HepG2 (cell line): ENCODE results near the gene ATP6V0D1. TPM values are rescaled to one million over a fixed set of nuclear protein-coding genes. Genes with fewer than 3 reads are reported as not detected.

ENCODE experiments used
- GLI4 ChIP-seq: sonication (generic); formaldehyde crosslinking; IDR thresholded peaks from 2 replicates; pipeline ENCODE4 v1.5.1; 2020; ENCODE audit warnings: missing genetic modification reagents, mild to moderate bottlenecking, moderate library complexity, borderline replicate concordance
- HMGA1 ChIP-seq: sonication (generic); formaldehyde crosslinking; conservative IDR thresholded peaks from 2 replicates; pipeline ENCODE4 v1.4.0; 2020; ENCODE audit warnings: missing genetic modification reagents
- HNRNPH1 ChIP-seq: fragments of 200-400 bp; formaldehyde crosslinking; optimal IDR thresholded peaks from 2 replicates; pipeline ENCODE3; 2017; ENCODE audit warnings: mild to moderate bottlenecking, low read depth, low read length
- NBN ChIP-seq: fragments of 450-650 bp; conservative IDR thresholded peaks from 2 replicates; pipeline ENCODE4 v1.6.1; 2017
- RBFOX2 ChIP-seq: fragments of 200-400 bp; formaldehyde crosslinking; IDR thresholded peaks from 2 replicates; pipeline ENCODE4 v1.6.1; 2017; ENCODE audit warnings: low read depth, mild to moderate bottlenecking, low read length
- RXRA ChIP-seq: sonication (generic); formaldehyde crosslinking; IDR thresholded peaks from 2 replicates; pipeline ENCODE4 v1.5.1; 2020; ENCODE audit warnings: missing genetic modification reagents
- SETDB1 ChIP-seq: sonication (generic); formaldehyde crosslinking; IDR thresholded peaks from 2 replicates; pipeline ENCODE4 v1.5.1; 2020; ENCODE audit warnings: missing genetic modification reagents, mild to moderate bottlenecking, borderline replicate concordance
- STAG1 ChIP-seq: sonication (generic); formaldehyde crosslinking; IDR thresholded peaks from 2 replicates; pipeline ENCODE4 v1.4.0; 2020; ENCODE audit warnings: missing genetic modification reagents
- TARDBP ChIP-seq: sonication (generic); formaldehyde crosslinking; IDR thresholded peaks from 2 replicates; pipeline ENCODE4 v1.8.0; 2022; ENCODE audit warnings: mild to moderate bottlenecking, missing genetic modification reagents
- XBP1 ChIP-seq: sonication (generic); formaldehyde crosslinking; IDR thresholded peaks from 2 replicates; pipeline ENCODE4 v1.5.0; 2020; ENCODE audit warnings: missing genetic modification reagents
- ZC3H4 ChIP-seq: sonication (generic); formaldehyde crosslinking; IDR thresholded peaks from 2 replicates; pipeline ENCODE4 v1.4.0; 2020; ENCODE audit warnings: missing genetic modification reagents, borderline replicate concordance
- ZNF121 ChIP-seq: sonication (generic); formaldehyde crosslinking; IDR thresholded peaks from 2 replicates; pipeline ENCODE4 v1.5.0; 2020; ENCODE audit warnings: mild to moderate bottlenecking, missing genetic modification reagents
- ZNF143 ChIP-seq: sonication (generic); formaldehyde crosslinking; IDR thresholded peaks from 2 replicates; pipeline ENCODE4 v1.4.0; 2020; ENCODE audit warnings: missing genetic modification reagents
- ZNF251 ChIP-seq: sonication (generic); formaldehyde crosslinking; IDR thresholded peaks from 2 replicates; pipeline ENCODE4 v1.9.0; 2021; ENCODE audit warnings: mild to moderate bottlenecking, missing genetic modification reagents
- ZNF484 ChIP-seq: sonication (generic); formaldehyde crosslinking; IDR thresholded peaks from 2 replicates; pipeline ENCODE4 v1.5.1; 2020; ENCODE audit warnings: mild to moderate bottlenecking, low read depth, missing genetic modification reagents, borderline replicate concordance
- ZNF703 ChIP-seq: sonication (generic); formaldehyde crosslinking; IDR thresholded peaks from 2 replicates; pipeline ENCODE4 v1.5.1; 2020; ENCODE audit warnings: missing genetic modification reagents, mild to moderate bottlenecking, moderate library complexity, borderline replicate concordance
- ZNF772 ChIP-seq: sonication (generic); formaldehyde crosslinking; IDR thresholded peaks from 2 replicates; pipeline ENCODE4 v1.5.0; 2020; ENCODE audit warnings: mild to moderate bottlenecking, missing genetic modification reagents
- ZNF776 ChIP-seq: sonication (generic); formaldehyde crosslinking; IDR thresholded peaks from 2 replicates; pipeline ENCODE4 v1.4.0; 2020; ENCODE audit warnings: mild to moderate bottlenecking, missing genetic modification reagents
- ZNF777 ChIP-seq: sonication (generic); formaldehyde crosslinking; IDR thresholded peaks from 2 replicates; pipeline ENCODE4 v1.4.0; 2020; ENCODE audit warnings: missing genetic modification reagents
- polyA plus RNA-seq, 8 experiments: library from polyadenylated mRNA; depleted of rRNA in 3 of 8; stranded (reverse) in 7 of 8; unstranded in 1 of 8; fragments of >200 nt; fragmentation: Illumina TruSeq in 4 of 8; extraction: Trizol in 4 of 8; gene quantifications; 2 replicates each; pipeline versions ENCODE4 v1.2.1 to v1.2.3, GENCODE V29; 2011 to 2016; ENCODE audit warnings: low read depth in 4 of 8, missing spikeins in 1 of 8, mixed read lengths in 1 of 8; ENCODE audit not compliant: insufficient read depth in 1 of 8
- total RNA-seq, 5 experiments: library from RNA; depleted of rRNA; stranded (reverse); fragments of >200 nt; fragmentation: Illumina TruSeq; extraction: Trizol; gene quantifications; 2 replicates each; pipeline ENCODE4 v1.2.3, GENCODE V29; 2016; ENCODE audit warnings: low read depth in 1 of 5
- TF ChIP-seq, protein P1 (sequence below): IDR thresholded peaks from 2 replicates; pipeline ENCODE4 v1.6.1; 2016; ENCODE audit warnings: control low read depth
- TF ChIP-seq, protein P2 (sequence below): sonication (generic); formaldehyde crosslinking; IDR thresholded peaks from 2 replicates; pipeline ENCODE4 v1.5.1; 2020; ENCODE audit warnings: missing genetic modification reagents, mild to moderate bottlenecking, borderline replicate concordance
- TF ChIP-seq, protein P3 (sequence below): sonication (generic); formaldehyde crosslinking; IDR thresholded peaks from 2 replicates; pipeline ENCODE4 v1.5.0; 2020; ENCODE audit warnings: mild to moderate bottlenecking, missing genetic modification reagents, moderate library complexity
- TF ChIP-seq, protein P4 (sequence below): fragments of 450-650 bp; IDR thresholded peaks from 2 replicates; pipeline ENCODE4 v1.6.1; 2016
- TF ChIP-seq, protein P5 (sequence below): sonication (generic); formaldehyde crosslinking; IDR thresholded peaks from 2 replicates; pipeline ENCODE4 v1.4.0; 2020; ENCODE audit warnings: missing genetic modification reagents

Gene ATP6V0D1
- total and polyA plus RNA-seq, 2 of the 13 experiments (the other 11 are each of a cell fraction or from before 2014, with no cell fraction given): 51.1 to 61.3 TPM

DNA sequence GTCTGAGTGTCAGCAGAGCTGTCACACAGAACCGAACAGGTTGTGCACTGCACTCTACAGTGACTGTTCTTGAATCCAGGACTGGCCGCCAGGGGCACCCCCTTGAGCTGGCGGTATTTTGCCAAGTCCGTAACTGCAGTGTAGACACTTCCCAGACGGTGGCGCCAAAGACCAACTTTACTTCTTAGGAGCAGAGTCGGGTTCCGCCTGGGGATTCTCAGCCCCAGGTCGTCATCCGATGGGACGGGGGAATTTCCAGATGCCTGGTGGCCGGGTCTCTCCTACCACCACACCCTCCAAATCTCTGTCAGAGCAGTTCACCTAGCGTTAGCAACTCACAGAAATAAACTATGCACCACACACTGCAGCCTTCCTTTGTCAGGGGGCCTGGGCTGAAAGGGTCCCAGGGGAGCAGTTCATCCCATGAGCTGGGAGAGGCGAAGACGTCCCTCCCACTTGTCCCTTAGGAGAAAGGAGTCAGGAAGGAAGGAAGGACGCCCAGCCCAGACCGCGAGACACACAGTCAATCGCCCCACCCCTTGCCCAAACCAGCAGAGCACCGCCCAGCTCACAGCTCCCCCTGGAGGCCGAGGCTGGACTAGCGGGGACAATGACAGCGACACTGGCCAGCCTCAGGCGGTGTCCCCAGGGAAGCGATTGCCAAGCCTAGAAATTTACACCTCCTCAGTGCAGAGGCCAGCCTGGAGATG is 40.3 kb upstream of the ATP6V0D1 start (continued):
- TF ChIP-seq, protein P1, sequence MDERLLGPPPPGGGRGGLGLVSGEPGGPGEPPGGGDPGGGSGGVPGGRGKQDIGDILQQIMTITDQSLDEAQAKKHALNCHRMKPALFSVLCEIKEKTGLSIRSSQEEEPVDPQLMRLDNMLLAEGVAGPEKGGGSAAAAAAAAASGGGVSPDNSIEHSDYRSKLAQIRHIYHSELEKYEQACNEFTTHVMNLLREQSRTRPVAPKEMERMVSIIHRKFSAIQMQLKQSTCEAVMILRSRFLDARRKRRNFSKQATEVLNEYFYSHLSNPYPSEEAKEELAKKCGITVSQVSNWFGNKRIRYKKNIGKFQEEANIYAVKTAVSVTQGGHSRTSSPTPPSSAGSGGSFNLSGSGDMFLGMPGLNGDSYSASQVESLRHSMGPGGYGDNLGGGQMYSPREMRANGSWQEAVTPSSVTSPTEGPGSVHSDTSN (CRISPR knock-in tag): no peak
- TF ChIP-seq, protein P2, sequence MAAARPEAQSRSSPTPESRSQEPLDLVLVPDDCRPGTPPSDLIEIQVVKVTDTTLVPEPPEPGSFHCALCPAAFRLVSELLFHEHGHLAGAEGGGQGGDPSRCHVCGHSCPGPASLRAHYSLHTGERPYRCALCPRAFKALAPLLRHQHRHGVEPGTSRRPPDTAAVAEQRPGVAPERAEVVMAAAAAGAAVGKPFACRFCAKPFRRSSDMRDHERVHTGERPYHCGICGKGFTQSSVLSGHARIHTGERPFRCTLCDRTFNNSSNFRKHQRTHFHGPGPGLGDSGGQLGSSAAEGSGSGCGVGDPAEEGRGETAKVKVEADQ (CRISPR knock-in tag): no peak
- TF ChIP-seq HNRNPH1 (no peak), RXRA (CRISPR knock-in tag) (peak; percentile 80), ZNF703 (CRISPR knock-in tag) (no peak), ZC3H4 (no peak), XBP1 (CRISPR knock-in tag) (no peak), TARDBP (CRISPR knock-in tag) (peak; percentile 56), ZNF484 (CRISPR knock-in tag) (no peak), ZNF251 (CRISPR knock-in tag) (no peak), NBN (no peak), GLI4 (CRISPR knock-in tag) (no peak), ZNF776 (CRISPR knock-in tag) (no peak), ZNF121 (CRISPR knock-in tag) (peak; percentile 64; the same call in 1 of the 2 replicates), SETDB1 (no peak), ZNF777 (CRISPR knock-in tag) (peak; percentile 84), ZNF143 (CRISPR knock-in tag) (peak; percentile 50), HMGA1 (CRISPR knock-in tag) (no peak), ZNF772 (CRISPR knock-in tag) (no peak), STAG1 (CRISPR knock-in tag) (peak; percentile 96), RBFOX2 (no peak)
- TF ChIP-seq, protein P3, sequence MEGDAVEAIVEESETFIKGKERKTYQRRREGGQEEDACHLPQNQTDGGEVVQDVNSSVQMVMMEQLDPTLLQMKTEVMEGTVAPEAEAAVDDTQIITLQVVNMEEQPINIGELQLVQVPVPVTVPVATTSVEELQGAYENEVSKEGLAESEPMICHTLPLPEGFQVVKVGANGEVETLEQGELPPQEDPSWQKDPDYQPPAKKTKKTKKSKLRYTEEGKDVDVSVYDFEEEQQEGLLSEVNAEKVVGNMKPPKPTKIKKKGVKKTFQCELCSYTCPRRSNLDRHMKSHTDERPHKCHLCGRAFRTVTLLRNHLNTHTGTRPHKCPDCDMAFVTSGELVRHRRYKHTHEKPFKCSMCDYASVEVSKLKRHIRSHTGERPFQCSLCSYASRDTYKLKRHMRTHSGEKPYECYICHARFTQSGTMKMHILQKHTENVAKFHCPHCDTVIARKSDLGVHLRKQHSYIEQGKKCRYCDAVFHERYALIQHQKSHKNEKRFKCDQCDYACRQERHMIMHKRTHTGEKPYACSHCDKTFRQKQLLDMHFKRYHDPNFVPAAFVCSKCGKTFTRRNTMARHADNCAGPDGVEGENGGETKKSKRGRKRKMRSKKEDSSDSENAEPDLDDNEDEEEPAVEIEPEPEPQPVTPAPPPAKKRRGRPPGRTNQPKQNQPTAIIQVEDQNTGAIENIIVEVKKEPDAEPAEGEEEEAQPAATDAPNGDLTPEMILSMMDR: peak; percentile 88
- TF ChIP-seq, protein P4, sequence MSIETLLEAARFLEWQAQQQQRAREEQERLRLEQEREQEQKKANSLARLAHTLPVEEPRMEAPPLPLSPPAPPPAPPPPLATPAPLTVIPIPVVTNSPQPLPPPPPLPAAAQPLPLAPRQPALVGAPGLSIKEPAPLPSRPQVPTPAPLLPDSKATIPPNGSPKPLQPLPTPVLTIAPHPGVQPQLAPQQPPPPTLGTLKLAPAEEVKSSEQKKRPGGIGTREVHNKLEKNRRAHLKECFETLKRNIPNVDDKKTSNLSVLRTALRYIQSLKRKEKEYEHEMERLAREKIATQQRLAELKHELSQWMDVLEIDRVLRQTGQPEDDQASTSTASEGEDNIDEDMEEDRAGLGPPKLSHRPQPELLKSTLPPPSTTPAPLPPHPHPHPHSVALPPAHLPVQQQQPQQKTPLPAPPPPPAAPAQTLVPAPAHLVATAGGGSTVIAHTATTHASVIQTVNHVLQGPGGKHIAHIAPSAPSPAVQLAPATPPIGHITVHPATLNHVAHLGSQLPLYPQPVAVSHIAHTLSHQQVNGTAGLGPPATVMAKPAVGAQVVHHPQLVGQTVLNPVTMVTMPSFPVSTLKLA: no peak
- TF ChIP-seq, protein P5, sequence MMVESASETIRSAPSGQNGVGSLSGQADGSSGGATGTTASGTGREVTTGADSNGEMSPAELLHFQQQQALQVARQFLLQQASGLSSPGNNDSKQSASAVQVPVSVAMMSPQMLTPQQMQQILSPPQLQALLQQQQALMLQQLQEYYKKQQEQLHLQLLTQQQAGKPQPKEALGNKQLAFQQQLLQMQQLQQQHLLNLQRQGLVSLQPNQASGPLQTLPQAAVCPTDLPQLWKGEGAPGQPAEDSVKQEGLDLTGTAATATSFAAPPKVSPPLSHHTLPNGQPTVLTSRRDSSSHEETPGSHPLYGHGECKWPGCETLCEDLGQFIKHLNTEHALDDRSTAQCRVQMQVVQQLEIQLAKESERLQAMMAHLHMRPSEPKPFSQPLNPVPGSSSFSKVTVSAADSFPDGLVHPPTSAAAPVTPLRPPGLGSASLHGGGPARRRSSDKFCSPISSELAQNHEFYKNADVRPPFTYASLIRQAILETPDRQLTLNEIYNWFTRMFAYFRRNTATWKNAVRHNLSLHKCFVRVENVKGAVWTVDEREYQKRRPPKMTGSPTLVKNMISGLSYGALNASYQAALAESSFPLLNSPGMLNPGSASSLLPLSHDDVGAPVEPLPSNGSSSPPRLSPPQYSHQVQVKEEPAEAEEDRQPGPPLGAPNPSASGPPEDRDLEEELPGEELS: peak; percentile 71; the same call in 1 of the 2 replicates
